Kidney tubule cell (primary cell): ENCODE data around the gene SLCO3A1.
A peak's percentile ranks its signal among the peaks of the same experiment; 100 is the strongest.

Experiments used
- DNase-seq: peaks from one replicate; pipeline ENCODE4 v3.0.0-alpha.2; 2018; ENCODE audit warnings: low spot score

Gene SLCO3A1

DNA sequence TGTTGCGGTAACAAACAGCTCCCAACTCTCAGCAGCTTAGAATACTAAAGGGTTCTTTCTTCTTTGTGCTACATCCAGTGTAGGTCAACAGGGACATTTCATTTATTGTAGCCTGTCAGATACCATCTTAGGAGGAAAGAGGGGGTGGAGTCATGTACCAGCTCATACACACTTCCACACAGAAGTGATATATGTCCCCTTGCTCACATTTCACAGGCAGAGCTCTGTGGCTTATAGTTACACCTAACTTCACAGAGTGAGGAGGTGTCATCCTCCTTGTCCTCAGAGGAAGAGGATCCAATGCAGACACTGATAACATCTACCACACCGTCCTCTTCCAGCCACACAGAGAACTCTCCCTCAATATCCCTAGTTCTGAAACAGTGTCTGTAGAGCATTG lies 247.2 kb downstream of the SLCO3A1 start:
- no peak for DNase-seq

DNA sequence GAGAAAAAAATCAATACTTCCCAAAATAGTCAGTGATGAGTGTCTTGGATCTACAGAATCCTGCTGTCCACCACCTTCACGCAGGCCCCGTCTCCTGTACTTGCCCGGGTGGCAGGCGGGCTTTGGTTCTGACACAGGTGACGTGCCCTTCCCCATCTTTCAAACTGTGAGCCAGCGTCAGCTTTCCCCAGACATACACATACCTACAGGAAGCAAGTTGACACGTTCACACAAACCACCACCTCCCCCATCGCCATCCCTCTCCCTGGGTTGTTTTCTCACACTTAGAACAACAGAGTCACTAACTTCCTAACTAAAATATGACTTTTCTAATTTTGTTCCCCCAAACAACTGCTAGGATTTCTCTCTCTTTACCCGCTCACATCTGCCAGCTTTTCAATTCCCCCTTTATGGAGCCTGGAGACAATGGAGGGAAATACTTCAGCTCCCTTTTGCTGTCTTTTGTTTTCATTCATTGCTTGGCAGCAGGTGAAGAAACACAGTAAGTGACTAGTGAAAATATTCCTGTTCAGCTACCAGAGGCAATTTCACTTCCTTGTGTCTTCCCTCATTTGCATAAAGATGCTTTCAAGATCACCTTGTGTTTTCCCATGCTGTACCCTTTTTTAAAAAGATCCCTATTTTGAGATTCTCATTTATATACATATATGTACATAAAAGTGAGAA lies 248.3 kb downstream of the SLCO3A1 start:
- peak; percentile 16 for DNase-seq

DNA sequence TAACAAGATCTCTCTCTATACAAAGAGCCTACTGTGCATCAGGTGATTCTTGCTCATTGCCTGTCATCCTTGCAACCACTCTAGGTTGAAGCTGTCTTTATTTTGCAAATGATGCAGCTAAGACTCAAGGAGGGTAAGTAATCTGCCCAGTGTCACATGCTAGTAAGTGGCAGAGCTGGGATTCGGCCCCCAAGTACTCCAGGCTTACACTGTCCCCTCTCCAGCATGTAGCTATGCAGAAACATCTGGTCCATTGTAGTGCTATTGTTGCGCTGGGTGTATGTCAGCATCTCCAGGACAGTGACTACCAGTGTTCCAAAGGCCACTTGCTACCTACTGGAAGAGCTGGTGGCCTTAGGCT lies 248.9 kb downstream of the SLCO3A1 start:
- no peak for DNase-seq

DNA sequence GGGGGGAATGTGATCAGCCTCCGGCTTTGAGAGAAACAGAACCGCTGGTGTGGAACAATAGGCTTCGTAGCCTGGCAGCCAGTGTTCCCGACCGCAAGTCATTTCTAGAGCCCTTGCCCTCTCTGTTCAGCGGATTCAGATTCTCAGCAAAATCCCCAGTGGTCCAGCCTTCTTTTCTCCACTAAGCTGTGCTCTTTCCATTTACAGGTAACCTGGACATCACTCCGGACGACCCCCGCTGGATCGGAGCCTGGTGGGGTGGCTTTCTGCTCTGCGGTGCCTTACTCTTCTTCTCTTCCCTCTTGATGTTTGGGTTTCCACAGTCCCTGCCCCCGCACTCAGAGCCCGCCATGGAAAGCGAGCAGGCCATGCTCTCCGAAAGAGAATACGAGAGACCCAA lies 250.6 kb downstream of the SLCO3A1 start:
- DNase-seq: no peak

DNA sequence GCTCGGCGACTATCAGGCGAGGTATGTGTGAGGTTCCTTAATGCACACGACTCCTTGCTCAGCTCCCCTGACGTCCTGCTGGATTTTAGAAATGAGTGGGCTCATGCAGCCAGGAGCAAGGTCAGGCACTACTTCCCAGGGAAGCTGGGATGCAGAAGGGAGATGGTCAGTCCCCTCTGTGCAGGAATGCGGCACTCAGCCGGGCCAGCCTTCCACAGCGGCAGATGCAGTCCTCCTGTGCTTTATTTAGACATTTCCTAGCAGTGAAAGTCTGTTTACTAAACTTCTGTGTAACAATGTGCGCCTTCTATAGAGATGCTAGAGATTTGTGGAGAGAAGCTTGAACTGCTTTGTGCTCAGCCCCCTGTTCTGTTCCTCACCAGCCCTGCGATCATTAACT lies 252.1 kb downstream of the SLCO3A1 start:
- no peak for DNase-seq

DNA sequence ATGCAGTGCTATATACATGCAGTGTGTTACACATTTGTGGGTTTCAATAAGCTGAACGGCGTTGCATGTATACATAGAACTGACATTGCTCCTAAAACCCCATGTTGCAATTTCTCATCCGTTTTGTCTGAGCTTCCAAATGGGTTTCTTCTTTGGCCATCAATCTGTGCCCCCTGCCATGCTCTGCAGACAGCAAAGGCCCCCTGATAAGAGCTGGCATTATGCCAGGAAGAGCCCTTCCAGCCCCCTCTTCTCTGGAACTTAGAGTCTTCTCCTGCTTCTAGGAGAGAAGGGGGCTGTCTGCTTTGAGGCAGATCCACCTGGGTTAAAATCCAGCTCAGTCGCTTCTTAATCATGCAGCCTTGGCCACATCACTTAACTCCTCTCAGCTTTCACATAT lies 254.0 kb downstream of the SLCO3A1 start:
- no peak for DNase-seq

DNA sequence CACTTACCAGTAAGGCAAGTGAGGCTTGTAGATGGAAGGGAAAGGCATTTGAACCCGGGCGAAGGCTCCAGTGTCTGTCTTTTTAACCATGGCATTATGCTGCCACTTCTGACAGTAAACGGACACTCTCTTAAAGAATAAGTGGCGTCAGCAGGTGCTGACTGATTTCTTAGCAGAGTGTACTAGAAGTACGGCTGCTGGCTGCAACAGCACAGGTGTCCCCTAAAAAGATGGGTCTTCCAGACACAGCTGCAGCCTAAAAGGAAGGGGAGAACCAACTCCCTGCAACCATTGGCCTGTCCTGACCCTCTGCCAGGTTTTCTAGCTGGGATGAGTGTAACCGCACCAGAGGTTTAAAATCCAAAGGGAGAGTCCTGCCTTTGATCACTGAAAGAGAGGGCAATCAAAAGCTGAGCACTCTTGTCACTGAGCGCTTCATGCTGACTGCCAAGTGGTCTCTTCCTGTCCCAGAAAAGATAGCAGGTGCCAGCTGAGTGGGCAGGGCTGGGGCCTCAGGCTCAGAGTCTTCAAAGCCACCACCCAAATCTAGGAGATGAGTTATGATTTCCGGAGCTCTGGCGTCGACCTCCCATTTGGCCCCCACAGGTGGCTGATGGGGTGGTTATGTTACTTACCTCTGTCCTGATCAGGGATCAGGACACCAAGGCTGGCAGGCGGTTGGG lies 255.8 kb downstream of the SLCO3A1 start:
- DNase-seq: no peak

DNA sequence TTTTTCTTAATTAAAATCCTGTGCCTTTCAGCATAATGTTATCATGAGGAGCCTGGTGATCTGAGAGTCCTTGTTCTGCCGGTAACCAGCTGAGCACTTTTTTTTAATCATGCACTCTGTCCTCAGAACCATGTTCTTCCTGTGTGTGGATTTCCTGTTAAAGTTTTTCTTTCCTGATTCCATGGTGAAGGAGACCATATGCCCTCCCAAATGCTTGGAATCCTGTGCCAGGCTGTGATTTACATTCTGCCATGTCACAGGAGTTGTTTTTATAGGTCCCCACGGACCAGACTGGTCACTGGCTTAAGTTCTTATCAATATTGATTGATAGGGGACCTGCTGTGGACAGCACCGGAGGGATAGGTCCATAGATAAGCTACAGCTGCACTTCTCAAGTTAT lies 257.8 kb downstream of the SLCO3A1 start:
- DNase-seq: no peak

DNA sequence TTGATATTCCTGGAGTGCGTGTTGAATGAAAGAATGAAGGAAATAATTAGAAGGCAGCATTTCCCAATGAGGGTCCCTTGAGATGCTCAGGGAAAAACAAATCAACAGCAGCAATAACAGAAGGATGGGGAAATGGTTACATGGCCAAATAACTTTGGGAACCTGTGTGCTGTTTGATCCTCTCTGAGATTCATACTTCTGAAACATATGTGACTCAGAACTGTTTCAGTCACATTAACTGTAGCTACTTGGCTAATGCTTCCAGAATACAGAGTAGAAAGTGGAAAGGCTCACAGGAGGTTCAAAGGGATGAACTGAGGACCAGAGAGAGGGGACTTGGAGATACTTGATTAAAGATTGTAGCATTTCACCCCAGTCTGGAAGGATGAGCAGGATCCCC lies 258.2 kb downstream of the SLCO3A1 start:
- DNase-seq: no peak

DNA sequence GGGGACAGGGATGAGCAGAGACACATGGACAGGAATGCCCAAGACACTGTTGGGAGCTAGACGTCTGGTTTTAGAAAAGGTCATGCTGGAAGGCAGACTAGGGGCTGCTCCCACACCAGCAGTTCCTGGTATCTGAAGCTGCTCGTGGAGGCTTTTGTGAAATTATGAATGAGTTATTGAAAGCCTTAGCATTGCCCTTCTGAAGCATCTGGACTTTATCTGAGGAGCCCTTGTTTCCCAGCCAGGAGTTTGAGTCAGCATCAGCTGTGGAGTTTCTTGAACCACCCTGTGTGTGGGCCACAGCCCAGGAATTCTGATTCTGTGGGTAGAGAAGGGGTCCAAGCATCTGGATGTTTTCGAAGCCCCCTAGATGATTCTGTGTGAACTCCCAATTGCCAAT lies 258.7 kb downstream of the SLCO3A1 start:
- DNase-seq: no peak

DNA sequence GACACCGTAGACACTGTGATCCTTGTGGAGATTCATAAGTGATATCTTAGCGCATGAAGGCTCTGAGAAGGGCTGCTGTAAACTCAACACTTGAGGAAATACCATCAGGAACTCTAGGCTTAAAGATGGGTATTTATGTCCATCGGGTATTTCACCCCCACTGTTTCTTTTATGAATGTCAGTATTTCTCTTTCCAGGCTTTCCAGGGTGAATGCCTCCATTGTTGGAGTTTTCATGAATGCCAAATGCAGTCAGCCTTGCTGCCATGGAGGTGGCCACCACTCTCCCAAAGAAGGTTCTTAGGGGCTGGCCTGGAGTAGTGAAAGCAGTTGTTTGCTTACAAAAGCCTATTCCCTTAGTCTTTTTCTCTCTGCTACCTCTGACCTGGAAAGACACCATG lies 259.2 kb downstream of the SLCO3A1 start:
- no peak for DNase-seq

DNA sequence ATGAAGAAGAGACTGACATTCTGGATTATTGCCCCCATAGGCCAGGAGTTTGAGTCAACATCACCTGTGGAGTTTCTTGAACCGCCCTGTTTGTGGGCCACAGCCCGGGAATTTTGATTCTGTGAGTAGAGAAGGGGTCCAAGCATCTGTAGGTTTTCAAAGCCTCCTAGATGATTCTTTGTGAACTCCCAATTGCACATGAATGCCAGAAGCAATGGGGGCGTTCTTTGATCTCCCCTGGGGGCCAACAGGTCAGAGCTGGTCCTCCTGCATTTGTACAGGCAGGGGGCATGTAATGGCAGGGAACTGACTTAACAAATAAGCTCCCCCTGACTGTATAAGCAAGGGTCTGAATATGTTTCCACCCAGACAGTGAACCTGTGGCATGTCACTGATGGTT lies 260.3 kb downstream of the SLCO3A1 start:
- DNase-seq: no peak

DNA sequence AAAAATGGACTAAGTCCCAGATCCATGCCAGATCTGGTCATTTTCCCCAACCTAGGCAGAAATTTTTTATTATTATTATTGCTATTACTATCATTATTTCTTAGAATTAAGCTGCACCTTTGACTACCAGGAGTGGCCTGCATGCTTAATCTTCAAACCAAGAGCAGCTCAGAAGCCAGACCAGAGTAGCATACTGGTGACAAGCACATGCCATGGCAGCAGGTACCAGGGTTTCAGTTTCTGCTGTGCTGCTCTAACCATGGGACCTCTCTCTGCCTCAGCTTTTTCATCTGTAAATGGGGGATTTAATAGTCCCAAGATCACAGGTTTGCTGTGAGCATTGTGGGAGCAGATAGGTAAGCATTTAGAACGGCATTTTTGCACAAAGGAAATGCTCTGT lies 262.3 kb downstream of the SLCO3A1 start:
- no peak for DNase-seq

DNA sequence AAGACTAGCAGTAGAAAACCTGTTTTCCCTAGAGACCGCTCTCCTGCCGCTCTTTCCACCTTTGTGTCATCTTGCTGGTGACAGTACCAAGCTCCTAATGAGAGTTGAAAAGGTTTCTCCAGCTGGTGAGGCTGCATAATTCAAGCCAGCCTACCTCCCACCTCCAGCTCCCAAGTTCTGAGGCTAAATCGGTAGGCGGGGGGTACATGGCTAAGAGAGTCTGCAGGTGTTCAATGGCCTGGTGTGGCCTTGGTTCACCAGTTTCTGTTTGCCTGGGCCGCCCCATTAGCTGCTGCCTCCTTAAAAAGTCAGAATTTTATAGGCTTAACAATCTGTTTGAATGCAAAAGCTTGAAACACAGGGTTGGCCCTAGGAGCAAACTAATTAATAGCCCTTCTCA lies 262.8 kb downstream of the SLCO3A1 start:
- DNase-seq: no peak

DNA sequence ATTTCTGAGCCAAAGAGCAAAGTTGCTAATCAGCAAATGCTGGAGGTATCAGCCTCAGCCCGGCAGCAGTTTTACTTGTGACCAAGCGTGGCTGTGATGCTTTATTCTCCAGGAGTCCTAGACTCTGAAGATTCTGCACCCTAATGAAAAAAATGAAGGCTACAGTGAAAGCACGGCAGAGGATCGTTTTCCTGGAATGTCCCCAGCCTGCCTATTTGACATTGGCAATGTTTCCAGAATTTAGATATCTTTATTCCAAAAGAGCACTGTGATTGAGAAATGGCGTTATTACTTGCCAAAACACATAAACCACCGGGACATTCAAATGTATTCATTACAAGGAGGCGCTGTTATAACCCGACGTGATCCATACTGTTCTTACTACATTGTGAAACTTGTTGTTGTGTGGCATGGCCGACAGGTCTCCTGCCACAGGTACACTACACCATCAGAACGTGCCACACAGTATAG lies 263.8 kb downstream of the SLCO3A1 start:
- DNase-seq: no peak

DNA sequence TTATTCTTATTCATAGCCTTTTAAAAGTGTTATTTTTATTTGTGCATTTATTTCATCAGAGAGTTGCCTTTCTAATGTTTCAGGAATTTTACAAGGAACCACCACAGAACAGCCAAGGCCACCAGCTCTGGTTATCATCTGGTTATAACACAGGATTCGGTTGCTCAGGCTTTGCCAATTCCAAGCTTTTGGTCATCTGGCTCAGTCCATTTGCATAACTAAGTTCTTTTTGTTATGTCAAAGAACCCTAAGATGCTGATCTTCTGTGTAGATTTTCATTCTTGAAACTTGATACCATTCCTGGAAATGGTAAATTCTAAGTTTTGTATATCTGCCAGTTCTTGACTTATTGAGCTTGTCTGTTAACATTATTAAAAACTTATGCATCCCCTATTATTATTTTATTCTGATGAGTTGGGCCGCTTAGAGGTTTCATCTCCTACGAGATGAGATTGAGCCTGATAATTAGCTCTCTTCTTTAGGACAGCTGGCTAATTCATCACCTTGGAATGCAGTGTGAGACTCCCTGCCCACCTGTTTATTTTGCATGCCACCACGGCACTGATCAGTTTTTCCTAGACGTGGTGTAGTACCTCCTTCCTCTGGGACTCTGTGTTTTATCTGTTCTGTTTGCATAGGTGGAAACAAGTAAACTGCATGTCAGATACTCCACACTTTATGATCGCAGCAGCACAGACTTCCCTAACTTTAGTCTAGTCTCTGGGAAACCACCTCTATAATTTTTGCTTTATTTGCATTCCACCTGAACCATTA lies 264.8 kb downstream of the SLCO3A1 start:
- DNase-seq: peak; percentile 39

DNA sequence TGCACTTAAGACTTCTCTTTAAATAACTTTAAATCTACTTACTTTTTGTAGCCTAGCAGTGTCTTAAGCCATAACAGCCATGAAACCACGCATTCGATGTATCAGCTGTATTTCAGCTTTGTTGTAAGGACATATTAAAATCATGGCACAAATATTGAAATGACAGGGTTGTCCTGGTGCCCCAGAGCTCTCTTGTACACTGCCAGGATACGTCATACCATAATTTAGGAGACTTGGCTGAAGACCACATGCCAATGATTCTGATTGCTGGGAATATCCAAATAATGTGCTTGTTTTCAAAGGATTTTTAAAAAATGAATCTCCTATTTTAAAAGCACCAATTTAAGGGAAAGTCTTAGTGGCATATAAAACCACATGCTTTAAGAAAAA lies 265.4 kb downstream of the SLCO3A1 start:
- DNase-seq: no peak

DNA sequence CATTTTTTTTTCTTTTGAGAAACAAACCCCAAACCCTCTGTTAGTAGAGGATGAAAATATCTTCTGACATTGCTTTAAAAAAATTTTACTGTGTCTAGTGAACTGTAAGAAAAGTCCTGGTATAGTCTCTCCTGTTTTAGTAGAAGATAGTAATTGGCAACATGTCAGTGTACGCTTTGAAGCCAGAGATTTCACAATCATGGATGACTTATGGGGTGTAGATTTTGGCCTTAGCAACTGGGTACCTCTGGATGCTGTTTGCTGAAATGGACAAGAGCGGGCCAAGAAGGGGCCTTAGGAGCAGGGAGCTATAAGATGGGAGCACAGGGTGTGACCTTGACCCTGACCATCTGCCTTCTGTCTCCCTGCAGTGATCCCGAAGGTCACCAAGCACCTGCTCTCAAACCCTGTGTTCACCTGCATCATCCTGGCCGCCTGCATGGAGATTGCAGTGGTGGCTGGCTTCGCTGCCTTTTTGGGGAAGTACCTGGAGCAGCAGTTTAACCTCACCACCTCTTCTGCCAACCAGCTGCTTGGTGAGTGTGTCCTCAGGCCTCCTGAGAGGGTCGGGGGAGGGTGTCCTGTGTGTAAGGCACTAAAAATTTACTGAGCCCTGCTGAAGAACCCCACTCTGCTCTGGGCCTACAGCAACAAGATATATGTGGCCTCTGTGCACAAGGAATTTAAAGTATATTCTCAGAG lies 266.7 kb downstream of the SLCO3A1 start:
- no peak for DNase-seq

DNA sequence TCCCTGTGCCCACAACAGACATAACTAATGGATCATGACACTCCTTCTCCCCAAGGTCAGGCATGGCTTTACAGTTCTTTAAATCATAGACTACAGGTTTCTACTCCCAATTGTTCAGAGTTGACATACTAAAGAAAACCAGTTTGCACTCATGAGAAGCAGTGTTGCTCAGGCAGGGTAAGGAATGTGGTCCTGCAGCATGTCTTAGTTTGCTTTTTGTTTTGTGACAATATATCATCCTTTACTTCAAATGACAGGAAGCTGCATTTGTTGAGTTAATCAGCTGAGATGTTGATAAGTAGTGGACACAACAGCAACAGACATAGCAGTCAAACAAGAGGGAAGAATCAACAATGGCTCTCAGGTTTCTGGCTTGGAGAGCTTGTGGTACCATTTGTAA lies 267.5 kb downstream of the SLCO3A1 start:
- no peak for DNase-seq

DNA sequence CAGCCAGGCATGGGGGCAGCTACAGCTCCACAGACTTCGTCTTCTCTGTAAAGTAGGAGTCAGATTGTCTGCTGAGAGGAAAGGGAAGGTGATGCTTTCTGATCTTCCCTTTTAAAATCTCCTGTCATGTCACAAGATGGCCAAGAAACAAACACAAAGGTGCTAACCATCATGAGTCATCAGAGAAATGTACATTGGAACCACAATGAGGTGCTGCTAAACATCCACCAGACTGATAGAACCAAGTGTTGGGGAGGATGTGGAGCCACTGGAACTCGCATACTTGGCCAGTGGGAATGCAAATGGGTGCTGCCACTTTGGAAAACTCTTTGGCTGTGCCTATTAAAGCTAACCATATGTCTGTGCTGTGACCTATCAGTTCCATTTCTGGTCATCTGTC lies 268.8 kb downstream of the SLCO3A1 start:
- no peak for DNase-seq

DNA sequence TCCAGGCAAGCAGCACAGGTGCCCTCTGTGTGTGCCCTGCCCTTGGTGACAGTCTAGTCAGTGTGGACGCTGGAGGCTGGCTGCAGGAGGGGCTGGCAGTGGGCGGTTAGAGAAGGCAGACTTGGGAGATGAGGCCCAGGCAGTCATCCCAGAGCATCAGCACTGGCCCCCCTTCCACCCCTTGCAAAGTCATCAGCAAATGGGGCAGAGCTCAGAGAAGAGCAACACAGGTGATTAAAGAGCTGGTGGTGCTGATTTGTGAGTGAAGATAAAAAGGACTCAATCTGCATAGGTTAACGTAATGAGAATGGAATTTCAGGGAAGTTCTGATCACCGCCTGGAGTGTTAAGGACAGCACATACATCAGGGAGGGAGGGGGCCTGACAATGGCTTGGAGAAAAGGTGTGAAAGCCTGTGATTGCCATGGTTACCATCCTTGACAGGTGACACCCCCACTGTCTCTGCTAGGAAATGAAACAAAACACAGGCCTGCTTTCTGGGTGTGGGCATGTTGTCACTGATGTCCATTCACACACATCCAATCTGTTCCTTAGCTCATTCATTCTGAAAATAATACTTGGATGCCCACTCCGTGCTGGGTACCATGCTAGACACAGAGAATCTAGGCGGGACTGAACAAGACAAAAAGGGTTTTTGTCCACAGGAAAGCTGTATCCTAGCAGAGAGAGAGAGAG lies 270.6 kb downstream of the SLCO3A1 start:
- DNase-seq: no peak

DNA sequence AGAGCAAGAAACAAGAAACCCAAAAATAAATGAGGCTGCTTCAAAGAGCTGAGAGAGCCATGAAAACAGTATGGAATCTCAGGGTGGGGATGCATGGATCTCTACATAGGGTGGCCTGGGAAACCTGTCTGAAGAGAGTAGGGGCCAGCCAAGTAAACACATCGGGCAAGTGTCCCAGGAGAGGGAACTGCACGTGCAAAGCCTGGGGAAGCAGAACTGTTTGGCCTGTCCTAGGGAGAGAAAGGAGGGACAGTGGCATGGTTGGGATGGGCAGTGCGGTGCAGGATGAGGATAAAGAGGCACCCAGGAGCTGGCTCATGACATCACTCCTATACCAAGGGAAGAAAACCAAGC lies 271.1 kb downstream of the SLCO3A1 start:
- no peak for DNase-seq
